Esophagus squamous epithelium (tissue), 4 donors: ENCODE data around the gene SGSM2.

ENCODE experiments used
- CTCF ChIP-seq, 6 experiments: fragments of 450-650 bp in 4 of 6; fragments of 200-600 bp in 2 of 6; sonication (generic) in 2 of 6; IDR thresholded peaks; one replicate each; pipeline ENCODE4 v1.5.1; 2016 to 2019; ENCODE audit warnings: antibody characterized with exemption in 6 of 6, mild to moderate bottlenecking in 4 of 6, moderate library complexity in 4 of 6
- POLR2A ChIP-seq, 4 donors: fragments of 450-650 bp; IDR thresholded peaks; one replicate each; pipeline ENCODE4 v1.6.1; 2017; ENCODE audit warnings: antibody characterized with exemption in 4 of 4, mild to moderate bottlenecking in 4 of 4, moderate library complexity in 3 of 4

- peak in 3 of 4 donors; percentile 68 to 86 (median 83) for TF ChIP-seq POLR2A (IDR thresholded peaks at IDR 0.05)
- peak in 5 of 6 experiments; percentile 6 to 36 (median 21) for TF ChIP-seq CTCF (IDR thresholded peaks at IDR 0.05)
Measured at GRCh38 chr17:2400877-2401425, 63.6 kb downstream of the SGSM2 start, which contains the start of gene MNT.
